Skeletal muscle tissue (tissue), 4 donors: Measurements from ENCODE around the gene IER3. TPM values are rescaled to one million over a fixed set of nuclear protein-coding genes. Genes with fewer than 3 reads are reported as not detected.
A peak's percentile ranks its signal among the peaks of the same experiment; 100 is the strongest.
"Not testable (repeated sequence)": the region's sequence is repeated elsewhere in the genome, so short reads cannot be mapped to it uniquely, and the experiment has no call there.

Experiments
- H3K27ac ChIP-seq: one replicate; pipeline ENCODE4 v1.7.0; 2013; ENCODE audit warnings: mild to moderate bottlenecking, low read depth, low read length, inconsistent platforms
- H3K27me3 ChIP-seq, 3 donors: one replicate each; pipeline ENCODE4 v1.7.0; 2013; ENCODE audit warnings: low read length in 3 of 3; ENCODE audit not compliant: control insufficient read depth in 3 of 3, insufficient read depth in 3 of 3
- H3K36me3 ChIP-seq, 3 donors: one replicate each; pipeline ENCODE4 v1.7.0; 2013; ENCODE audit warnings: low read length in 3 of 3; ENCODE audit not compliant: control insufficient read depth in 3 of 3, insufficient read depth in 3 of 3
- H3K4me1 ChIP-seq, 3 donors: one replicate each; pipeline ENCODE4 v1.7.0; 2013; ENCODE audit warnings: low read length in 3 of 3, mild to moderate bottlenecking in 3 of 3; ENCODE audit not compliant: control insufficient read depth in 3 of 3, insufficient read depth in 3 of 3
- H3K4me3 ChIP-seq, 3 donors: one replicate each; pipeline ENCODE4 v1.7.0; 2013; ENCODE audit warnings: low read length in 3 of 3
- H3K9ac ChIP-seq, 3 donors: one replicate each; pipeline ENCODE4 v1.7.0; 2013; ENCODE audit warnings: low read length in 3 of 3, mild to moderate bottlenecking in 3 of 3, moderate library complexity in 2 of 3, low read depth in 1 of 3
- H3K9me3 ChIP-seq, 3 donors: one replicate each; pipeline ENCODE4 v1.7.0; 2013; ENCODE audit warnings: low read length in 3 of 3; ENCODE audit not compliant: control insufficient read depth in 3 of 3
- total RNA-seq: library from RNA; depleted of rRNA; stranded (reverse); fragments of >200 nt; gene quantifications from one replicate; pipeline ENCODE4 v1.2.3, GENCODE V29; 2014
- donor health status: Osteomylitis.

The IER3 gene
- total RNA-seq, 1 donor from 2014 or later = 4.2 TPM

DNA sequence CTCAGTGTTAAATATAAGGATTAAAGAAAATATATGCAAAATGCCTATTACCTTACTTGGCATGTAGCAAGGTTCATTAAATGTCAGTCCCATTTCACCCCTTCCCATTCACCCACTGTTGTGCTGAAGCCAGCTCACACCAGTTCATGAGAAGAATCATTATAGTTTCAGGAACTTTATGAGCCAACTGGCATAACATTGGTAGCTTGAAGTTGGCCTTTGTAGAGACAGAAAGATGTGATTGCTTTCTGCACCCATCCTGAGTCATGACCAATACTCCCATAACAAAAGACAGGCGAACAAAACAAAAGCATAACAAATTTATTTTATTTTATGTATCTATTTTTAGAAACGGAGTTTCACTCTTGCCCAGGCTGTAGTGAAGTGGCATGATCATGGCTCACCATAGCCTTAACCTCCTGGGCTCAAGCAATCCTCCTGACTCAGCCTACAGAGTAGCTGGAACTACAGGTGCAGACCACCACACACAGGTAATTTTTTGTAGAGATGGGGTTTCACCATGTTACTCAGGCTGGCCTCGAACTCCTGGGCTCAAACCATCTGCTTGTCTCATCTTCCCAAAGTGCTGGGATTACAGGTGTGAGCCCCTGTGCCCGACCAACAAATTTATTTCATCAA is 17.6 kb upstream of the IER3 start:
- no peak overlapping the region for H3K9ac ChIP-seq
- H3K4me1 ChIP-seq = peaks cover 14 to 33% (median 29%) of the 10 kb centered on the region in 3 donors
- no peaks in the 10 kb centered on the region for H3K36me3 ChIP-seq
- no peaks in the 10 kb centered on the region for H3K27me3 ChIP-seq
- H3K9me3 ChIP-seq = no peaks in the 10 kb centered on the region
- no peak overlapping the region for H3K4me3 ChIP-seq
- no peak overlapping the region for H3K27ac ChIP-seq

DNA sequence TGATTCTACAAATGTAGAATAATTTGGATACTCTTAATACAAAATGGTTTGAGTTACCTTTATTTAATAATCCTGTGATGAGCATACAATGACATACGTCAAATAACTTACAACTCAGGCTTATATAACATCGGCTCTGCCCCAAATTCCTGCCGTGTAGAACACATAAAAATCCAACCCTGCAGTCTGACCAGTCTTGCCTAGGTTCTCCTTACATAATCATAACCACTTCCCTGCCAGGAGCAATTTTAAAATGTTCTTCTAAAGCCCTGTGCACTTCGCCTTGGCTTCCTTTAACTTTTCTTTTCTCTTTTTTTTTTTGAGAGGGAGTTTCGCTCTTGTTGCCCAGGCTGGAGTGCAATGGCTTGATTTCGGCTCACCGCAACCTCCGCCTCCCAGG is 16.2 kb upstream of the IER3 start:
- Histone ChIP-seq H3K27me3 (no peaks in the 10 kb centered on the region), H3K9me3 (no peaks in the 10 kb centered on the region), H3K9ac (no peak overlapping the region), H3K36me3 (no peaks in the 10 kb centered on the region), H3K4me1 (peaks cover 14 to 33% (median 29%) of the 10 kb centered on the region in 3 donors), H3K4me3 (no peak overlapping the region), H3K27ac (no peak overlapping the region)

DNA sequence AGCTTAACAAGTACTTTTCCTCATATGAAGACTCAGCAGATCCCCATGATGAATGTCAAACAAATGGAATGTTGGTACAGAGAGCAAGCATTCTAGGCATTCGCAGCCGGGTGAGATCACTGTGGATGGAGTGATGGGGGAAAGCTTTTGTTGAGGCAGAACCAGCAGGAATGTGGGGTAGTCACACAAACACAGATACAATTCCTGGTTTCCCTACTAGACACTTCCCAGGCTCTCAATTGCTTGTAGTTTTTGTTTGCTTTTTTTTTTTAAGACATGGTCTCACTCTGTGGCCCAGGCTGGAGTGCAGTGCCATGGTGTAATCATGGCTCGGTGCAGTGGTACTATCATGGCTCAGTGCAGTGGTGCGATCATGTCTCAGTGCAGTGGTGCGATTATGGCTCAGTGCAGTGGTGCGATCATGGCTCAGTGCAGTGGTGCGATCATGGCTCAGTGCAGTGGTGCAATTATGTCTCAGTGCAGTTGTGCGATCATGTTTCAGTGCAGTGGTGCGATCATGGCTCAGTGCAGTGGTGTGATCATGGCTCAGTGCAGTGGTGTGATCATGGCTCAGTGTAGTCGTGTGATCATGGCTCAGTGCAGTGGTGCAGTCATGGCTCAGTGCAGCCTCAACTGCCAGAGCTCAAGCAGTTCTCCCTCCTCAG is 15.4 kb upstream of the IER3 start:
- H3K36me3 ChIP-seq = no peaks in the 10 kb centered on the region
- H3K4me3 ChIP-seq = peak overlapping the region in 1 of 3 donors; percentile 29
- H3K27me3 ChIP-seq = no peaks in the 10 kb centered on the region
- H3K9me3 ChIP-seq = no peaks in the 10 kb centered on the region
- peak overlapping the region; percentile 12 for H3K27ac ChIP-seq
- peaks cover 14 to 33% (median 29%) of the 10 kb centered on the region in 3 donors for H3K4me1 ChIP-seq
- peak overlapping the region in 1 of 3 donors; percentile 1 for H3K9ac ChIP-seq

DNA sequence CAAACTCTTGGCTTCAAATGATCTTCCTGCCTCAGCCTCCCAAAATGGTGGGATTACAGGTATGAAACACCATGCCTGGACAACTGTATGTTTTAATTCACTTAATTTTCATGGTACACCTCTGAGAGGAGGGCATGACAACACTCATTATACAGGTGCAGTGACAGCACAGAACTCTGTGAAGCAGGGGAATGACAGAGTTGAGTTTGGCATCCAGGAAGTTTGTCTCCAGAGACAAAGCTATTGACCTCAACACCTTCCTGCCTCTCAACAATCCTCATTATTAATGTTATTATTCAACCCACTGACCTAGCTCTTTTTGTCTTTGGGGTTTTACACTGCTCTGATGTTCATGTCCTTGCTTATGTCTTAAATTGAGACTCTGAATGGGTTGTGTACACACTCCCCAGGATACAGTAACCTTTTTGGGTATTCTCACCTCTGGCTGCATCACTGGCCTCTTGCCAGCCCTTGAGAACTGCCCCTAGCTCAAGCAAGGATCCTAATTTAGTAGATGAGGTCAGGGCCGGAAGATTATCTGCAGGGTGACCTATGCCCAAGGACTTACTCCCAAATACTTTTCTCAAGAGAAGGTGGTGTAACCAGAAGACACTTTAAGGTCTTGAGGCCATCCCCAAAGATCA is 13.0 kb upstream of the IER3 start:
- H3K36me3 ChIP-seq = no peaks in the 10 kb centered on the region
- H3K9ac ChIP-seq = no peak overlapping the region
- H3K27me3 ChIP-seq = no peaks in the 10 kb centered on the region
- no peak overlapping the region for H3K4me3 ChIP-seq
- peaks cover 13 to 34% (median 32%) of the 10 kb centered on the region in 3 donors for H3K4me1 ChIP-seq
- no peak overlapping the region for H3K27ac ChIP-seq
- H3K9me3 ChIP-seq = no peaks in the 10 kb centered on the region

DNA sequence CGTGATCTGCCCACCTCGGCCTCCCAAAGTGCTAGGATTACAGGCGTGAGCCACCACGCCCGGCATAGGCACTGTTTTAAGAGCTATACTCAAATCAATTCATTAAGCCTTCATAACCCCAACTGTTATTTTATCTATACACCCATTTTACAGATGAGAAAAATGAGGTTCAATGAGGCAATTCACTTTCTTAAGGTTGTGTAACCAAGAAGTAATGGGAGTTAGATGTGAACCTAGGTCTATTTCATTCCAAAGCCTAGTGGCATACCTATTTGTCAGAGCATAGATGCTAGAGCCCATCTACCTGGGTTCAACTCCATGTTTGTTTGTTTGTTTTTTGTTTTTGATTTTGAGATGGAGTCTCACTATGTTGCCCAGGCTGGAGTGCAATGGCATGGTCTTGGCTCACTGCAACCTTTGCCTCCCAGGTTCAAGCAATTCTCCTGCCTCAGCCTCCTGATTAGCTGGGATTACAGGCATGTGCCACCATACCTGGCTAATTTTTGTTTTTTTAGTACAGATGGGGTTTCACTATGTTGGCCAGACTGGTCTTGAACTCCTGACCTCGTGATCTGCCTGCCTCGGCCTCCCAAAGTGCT is 12.2 kb upstream of the IER3 start:
- not testable (repeated sequence) for H3K9ac ChIP-seq, H3K27ac ChIP-seq, H3K36me3 ChIP-seq, H3K27me3 ChIP-seq, H3K4me3 ChIP-seq, H3K9me3 ChIP-seq
- peaks cover 19 to 42% (median 40%) of the 10 kb centered on the region in 3 donors for H3K4me1 ChIP-seq

DNA sequence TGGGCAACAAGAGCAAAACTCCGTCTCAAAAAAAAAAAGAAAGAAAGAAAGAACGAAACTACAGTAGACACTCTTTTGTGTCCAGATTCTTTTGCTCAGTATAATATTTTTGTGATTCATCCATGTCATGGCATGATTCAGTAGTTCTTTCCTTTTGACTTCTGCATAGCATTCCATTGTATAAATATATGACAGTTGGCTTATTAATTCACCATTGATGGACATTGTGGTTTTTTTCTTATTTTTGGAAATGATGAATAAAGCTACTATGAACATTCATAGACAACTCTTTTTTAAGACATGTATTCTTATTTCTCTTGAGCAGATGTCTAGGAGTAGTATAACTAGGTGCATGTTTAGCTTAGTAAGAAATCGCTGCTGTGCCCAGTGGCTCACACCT is 10.3 kb upstream of the IER3 start:
- Histone ChIP-seq H3K27ac (no peak overlapping the region), H3K9ac (no peak overlapping the region), H3K36me3 (no peaks in the 10 kb centered on the region), H3K9me3 (no peaks in the 10 kb centered on the region), H3K27me3 (no peaks in the 10 kb centered on the region), H3K4me1 (peaks cover 22 to 39% (median 39%) of the 10 kb centered on the region in 3 donors), H3K4me3 (no peak overlapping the region)

DNA sequence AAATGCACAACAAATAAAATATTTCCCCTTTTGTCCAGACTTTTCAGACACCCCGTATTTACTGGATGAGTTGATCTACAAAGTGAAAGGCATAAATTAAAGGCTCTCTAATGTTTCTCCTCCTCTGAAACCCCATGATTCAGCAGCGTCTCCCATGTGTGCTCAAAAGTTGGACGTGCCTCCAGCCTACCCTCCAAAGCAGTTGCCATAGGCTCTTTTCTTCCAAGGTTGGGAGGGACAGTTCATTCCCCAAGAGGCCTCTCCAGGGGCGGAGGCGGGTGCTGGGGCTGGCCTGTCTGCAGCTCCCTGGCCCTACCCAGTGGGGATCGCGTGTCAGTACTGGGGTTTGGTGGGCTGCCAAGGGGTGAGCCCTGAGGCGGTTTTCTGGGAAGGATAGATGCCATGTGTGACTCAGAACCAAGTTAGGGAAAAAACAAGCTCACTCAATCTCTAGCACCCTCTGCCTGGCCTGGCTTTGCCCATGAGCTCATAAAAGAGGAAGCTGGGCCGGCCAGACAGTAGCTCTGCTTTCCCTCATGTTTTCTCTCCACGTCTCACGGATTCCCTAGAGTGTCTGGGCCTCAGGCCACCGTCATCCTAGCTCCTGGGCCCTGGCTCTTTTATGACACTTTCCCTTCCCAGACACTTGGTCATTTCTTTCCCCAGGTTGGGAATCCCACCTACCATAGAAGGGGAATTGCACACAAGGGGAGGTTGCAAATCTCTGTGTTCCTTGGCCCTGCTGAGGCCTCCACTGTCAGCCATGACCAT is 8.0 kb upstream of the IER3 start:
- Histone ChIP-seq H3K27ac (peak overlapping the region; percentile 97), H3K9me3 (no peaks in the 10 kb centered on the region), H3K4me3 (peak overlapping the region in 2 of 3 donors; percentile 17 to 45), H3K36me3 (no peaks in the 10 kb centered on the region), H3K4me1 (peaks cover 18 to 27% (median 23%) of the 10 kb centered on the region in 3 donors), H3K9ac (peak overlapping the region; percentile 68 to 79 (median 70)), H3K27me3 (no peaks in the 10 kb centered on the region)

DNA sequence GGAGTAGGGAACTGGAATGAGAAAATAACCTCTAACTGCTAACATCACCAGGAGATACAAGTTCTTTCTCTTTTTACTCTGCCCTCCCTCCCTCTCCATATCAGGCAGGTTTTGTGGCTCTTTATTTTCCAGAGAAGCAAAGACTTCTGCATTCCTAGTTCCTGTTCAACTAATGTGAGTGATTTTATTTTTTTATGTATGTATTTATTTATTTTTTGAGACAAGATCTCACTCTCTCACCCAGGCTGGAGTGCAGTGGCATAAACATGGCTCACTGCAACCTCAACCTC is 6.0 kb upstream of the IER3 start:
- Histone ChIP-seq H3K9me3 (no peaks in the 10 kb centered on the region), H3K27ac (no peak overlapping the region), H3K4me1 (peaks cover 18 to 23% (median 22%) of the 10 kb centered on the region in 3 donors), H3K27me3 (no peaks in the 10 kb centered on the region), H3K4me3 (no peak overlapping the region), H3K9ac (no peak overlapping the region), H3K36me3 (no peaks in the 10 kb centered on the region)

DNA sequence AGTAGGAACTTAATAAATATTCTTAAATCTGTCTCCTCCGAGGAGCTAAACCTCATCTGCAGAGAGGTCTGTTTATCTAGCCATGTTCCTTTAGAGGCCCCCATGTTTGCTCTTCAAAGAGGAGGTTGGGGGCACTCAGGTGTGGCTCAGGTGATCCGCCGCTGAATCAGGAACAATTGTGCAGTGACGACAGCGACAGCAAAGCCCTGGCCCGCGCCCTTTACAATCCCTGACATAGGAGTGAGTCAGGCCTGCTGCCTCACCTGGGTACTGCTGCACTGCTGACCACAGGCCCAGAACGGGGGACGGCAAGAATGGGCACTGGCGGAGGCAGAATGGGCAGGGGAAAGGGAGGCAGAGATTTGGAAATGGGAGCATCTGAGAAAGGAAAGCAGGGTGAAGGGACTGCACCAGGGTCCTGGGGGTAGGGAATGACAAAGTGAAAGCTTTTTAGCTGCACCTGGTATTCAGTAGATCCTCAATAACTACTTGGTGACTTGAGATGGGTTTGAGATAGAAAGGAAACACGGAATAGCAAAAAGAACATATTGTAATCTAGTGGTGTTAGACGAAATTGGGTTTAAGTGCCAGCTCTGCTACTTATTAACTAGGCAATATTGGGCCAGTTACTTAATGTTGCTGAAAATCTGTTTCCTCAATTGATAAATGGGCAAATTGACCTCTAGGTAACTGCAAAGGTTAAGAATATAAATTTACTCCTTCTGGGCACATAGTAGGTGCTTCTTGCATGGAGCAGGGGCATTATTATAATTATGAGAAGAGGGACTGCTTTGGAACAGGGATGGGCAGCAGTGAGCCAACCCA is 5.4 kb upstream of the IER3 start:
- H3K9me3 ChIP-seq = no peaks in the 10 kb centered on the region
- H3K9ac ChIP-seq = no peak overlapping the region
- H3K27me3 ChIP-seq = no peaks in the 10 kb centered on the region
- H3K4me3 ChIP-seq = no peak overlapping the region
- H3K27ac ChIP-seq = no peak overlapping the region
- no peaks in the 10 kb centered on the region for H3K36me3 ChIP-seq
- H3K4me1 ChIP-seq = peaks cover 18 to 25% (median 22%) of the 10 kb centered on the region in 3 donors
